Measurements from ENCODE around the gene TMEM132D. TPM values are rescaled to one million over a fixed set of nuclear protein-coding genes. Genes with fewer than 3 reads are reported as not detected.
"Not testable (repeated sequence)": the region's sequence is repeated elsewhere in the genome, so short reads cannot be mapped to it uniquely, and the experiment has no call there.

Gene TMEM132D
- total RNA-seq, 1 donor from 2014 or later, result 0.06 TPM

DNA sequence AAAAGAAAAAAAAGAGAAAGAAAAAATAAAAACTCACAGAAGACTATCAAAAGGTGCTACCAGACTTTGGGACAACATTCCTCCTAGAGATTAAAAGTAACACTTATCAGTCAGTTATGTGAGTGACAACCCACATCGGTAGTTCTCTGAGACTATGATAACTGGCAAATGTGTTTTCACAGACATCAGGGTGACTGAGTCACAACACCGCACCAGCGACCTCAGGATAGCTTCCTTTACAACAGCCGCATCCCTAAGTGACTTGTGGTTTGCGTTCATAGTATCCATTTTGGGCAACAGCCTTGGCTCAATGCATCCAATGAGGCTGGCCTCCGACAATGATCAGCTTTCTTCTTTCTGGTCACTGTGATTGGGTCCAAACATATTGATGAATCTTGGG lies 359.1 kb downstream of the TMEM132D start:
- DNase-seq (ENCODE audit: low read depth), result no peak
- TF ChIP-seq, protein P1, sequence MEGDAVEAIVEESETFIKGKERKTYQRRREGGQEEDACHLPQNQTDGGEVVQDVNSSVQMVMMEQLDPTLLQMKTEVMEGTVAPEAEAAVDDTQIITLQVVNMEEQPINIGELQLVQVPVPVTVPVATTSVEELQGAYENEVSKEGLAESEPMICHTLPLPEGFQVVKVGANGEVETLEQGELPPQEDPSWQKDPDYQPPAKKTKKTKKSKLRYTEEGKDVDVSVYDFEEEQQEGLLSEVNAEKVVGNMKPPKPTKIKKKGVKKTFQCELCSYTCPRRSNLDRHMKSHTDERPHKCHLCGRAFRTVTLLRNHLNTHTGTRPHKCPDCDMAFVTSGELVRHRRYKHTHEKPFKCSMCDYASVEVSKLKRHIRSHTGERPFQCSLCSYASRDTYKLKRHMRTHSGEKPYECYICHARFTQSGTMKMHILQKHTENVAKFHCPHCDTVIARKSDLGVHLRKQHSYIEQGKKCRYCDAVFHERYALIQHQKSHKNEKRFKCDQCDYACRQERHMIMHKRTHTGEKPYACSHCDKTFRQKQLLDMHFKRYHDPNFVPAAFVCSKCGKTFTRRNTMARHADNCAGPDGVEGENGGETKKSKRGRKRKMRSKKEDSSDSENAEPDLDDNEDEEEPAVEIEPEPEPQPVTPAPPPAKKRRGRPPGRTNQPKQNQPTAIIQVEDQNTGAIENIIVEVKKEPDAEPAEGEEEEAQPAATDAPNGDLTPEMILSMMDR (conservative IDR thresholded peaks at IDR 0.05; ENCODE audit: low read depth, low read length), result no peak
- H3K4me3 ChIP-seq (ENCODE audit: low read depth, low read length), result no peak overlapping the region

DNA sequence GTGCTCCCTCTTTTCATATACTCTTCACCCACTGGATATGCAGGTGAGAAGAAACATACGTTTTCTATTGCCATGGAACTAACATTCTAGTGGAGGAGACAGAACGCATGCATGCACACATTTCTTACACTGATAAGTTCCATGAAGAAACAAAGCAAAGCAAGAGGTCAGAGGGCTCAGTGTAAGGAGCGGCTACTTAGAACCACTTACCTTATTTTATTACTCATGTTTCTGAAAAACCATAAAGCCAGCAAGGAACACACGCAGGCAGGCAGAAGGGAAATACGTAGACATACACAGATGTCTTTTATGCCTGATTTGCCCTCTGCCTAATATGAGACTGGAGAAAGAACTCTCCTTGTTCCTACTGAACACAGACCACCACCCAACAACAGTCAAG lies 362.9 kb downstream of the TMEM132D start:
- H3K4me3 ChIP-seq (ENCODE audit: low read depth, low read length), result no peak overlapping the region
- TF ChIP-seq, protein P1 (conservative IDR thresholded peaks at IDR 0.05; ENCODE audit: low read depth, low read length), result no peak
- DNase-seq (ENCODE audit: low read depth), result no peak

DNA sequence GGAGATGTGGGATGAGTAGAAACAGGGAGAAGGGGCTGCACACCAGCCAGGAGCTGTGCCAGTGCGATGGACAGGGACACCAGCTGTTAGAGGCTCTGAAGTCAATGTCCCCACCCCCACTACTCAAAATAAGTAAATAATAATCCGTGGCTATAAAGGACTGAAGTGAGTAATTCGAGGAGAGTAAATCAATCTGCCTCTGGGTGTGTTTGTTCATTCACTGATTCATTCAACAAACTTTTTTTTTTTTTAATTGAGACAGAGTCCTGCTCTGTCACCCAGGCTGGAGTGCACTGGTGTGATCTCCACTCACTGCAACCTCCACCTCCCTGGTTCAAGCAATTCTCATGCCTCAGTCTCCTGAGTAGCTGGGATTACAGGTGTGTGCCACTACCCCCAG lies 363.6 kb downstream of the TMEM132D start:
- TF ChIP-seq, protein P1 (conservative IDR thresholded peaks at IDR 0.05; ENCODE audit: low read depth, low read length), result no peak
- no peak overlapping the region for H3K4me3 ChIP-seq (ENCODE audit: low read depth, low read length)
- no peak for DNase-seq (ENCODE audit: low read depth)

DNA sequence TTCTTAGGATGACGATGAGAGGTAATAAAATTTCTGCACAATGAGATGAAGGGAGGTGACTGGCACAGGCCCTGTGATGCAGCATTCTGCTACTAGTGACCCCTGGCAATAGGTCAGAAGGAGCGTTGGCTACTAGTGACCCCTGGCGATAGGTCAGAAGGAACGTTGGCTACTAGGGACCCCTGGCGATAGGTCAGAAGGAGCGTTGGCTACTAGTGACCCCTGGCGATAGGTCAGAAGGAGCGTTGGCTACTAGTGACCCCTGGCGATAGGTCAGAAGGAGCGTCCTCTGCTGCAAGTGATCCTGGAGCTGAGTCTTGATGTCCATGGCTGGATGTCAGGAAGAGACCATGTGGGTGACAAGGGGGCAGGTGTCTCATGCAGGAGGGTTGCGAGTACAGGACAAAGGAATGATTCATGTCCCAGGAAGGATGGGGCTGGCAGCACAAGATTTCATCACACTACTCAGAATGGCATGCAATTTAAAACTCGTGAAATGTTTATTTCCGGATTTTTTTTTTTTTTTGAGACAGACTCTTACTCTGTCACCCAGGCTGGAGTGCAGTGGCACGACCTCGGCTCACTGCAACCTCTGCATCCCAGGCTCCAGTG lies 365.0 kb downstream of the TMEM132D start:
- DNase-seq (ENCODE audit: low read depth), result not testable (repeated sequence)

DNA sequence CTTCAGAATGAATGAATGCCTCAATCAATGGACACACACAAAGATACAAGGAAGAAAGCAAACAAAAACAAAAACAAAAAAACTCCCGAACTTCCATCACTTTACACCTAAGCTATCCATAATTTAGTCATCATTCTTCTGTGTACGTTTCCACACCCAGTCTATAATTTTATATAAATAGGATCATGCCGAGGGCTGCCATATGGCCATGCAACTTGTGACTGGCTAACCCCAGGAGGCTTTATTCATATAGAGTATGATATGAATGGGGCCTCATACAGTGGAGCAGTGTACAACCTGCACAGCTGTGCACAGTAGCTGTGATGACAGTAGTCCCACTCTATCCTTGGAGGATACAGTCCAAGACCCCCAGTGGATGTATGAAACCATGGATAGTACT lies 365.7 kb downstream of the TMEM132D start:
- no peak overlapping the region for H3K4me3 ChIP-seq (ENCODE audit: low read depth, low read length)
- no peak for DNase-seq (ENCODE audit: low read depth)
- TF ChIP-seq, protein P1 (conservative IDR thresholded peaks at IDR 0.05; ENCODE audit: low read depth, low read length), result no peak

More for the DNA sequence above, 365.0 kb downstream of the TMEM132D start:
- not testable (repeated sequence) for H3K4me3 ChIP-seq (ENCODE audit: low read depth, low read length)

DNA sequence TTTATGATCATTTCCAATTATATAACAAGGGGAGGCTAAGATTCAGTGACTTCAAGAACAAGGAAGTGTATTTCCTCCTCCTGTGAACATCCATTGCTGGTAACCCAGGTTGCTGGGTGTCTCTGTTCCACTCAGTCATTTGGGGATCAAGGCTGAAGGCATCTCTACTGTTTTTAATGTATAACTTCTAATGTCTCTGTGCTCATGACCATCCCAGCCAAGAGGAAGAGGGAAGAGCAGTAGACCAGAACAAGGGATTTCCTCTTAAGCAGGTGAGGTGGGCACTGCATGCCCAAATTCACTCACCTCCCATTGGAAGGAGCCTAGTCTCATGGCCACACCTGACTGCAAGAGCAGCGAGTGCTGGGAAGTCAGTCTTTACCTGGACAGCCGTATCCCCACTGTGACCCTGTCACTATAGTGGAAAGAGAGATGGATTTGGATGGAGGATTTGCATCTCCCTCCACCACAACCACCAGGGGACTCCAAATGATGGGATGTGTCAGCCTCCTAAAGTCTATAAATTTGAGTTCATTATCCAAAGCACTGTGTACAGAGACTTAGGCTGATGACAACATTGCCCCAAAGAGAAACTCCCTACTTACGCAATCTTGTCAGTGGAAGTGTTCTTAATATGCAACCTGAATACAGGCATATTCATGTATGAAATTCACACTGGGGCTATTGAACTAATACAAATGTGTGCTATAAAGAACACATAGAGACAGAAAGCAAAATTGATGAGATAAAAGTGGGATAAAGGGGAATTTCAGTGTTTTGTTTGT lies 368.7 kb downstream of the TMEM132D start:
- H3K4me3 ChIP-seq (ENCODE audit: low read depth, low read length), result no peak overlapping the region
- TF ChIP-seq, protein P1 (conservative IDR thresholded peaks at IDR 0.05; ENCODE audit: low read depth, low read length), result no peak
- no peak for DNase-seq (ENCODE audit: low read depth)

DNA sequence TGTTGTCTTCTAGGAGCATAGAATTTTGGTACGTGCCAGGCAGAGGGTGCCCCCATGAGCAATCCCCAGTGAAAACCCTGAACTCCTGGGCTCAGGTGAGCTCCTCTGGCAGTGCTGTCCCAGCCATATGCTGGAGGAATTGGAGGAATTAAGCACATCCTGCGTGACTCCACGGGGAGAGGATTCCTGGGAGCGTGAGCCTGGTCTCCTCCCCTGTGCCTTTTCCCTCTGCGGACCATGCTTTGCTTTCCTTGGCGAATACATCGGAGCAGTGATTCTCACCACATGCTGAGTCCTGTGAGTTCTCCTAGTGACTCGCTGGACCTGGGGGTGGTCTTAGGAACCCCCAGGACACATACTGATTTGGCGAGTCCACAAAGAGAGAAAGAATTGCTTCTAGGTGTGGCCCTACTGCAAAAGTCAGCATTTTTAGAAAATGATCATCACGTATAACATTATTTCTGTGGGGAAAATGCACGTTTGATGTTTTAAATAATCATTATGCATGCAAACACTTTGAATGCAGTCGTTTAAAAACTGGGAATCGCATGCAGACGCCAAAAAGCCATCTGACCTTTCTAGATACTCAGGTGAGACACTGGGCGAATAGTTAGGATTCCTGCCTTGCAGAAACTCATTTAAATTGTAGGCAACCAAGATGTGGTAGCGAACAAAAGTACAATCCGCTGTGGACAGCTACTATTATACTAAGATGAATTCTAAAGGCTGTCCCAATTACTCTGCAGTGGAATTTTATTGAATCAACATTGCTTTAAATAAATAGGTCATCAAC lies 370.9 kb downstream of the TMEM132D start:
- TF ChIP-seq, protein P1 (conservative IDR thresholded peaks at IDR 0.05; ENCODE audit: low read depth, low read length), result no peak
- no peak overlapping the region for H3K4me3 ChIP-seq (ENCODE audit: low read depth, low read length)
- DNase-seq (ENCODE audit: low read depth), result no peak
